HepG2 (cell line): Measurements from ENCODE around the gene PEPD. TPM values are rescaled to one million over a fixed set of nuclear protein-coding genes. Genes with fewer than 3 reads are reported as not detected.

Source experiments
- ATAC-seq: fragments of 200-7000 bp; cut with Tn5 transposase; 3 replicates; pipeline ENCODE4 v1.9.1; 2020; ENCODE audit warnings: mild to moderate bottlenecking, moderate library complexity
- BruUV-seq: library from RNA; stranded (reverse); fragments of 400-500 nt; replicated peaks from 2 replicates; lab custom pipeline; 2021; lab: Mats Ljungman, UMichigan
- CTCF ChIA-PET: fragments of 300-600 bp; formaldehyde crosslinking; extraction: SDS; loops from one replicate; lab custom pipeline; 2021; ENCODE audit warnings: low total read pairs, inconsistent platforms, low intra/inter-chr PET ratio; lab: Yijun Ruan, JAX
- POLR2A ChIA-PET: fragments of 350-600 bp; sonication (Branson Sonifier 250); formaldehyde crosslinking; loops from one replicate; lab custom pipeline; 2020; ENCODE audit warnings: antibody characterized with exemption, inconsistent platforms; lab: Yijun Ruan, JAX
- DNase-seq: peaks from one replicate; pipeline ENCODE4 v3.0.0-alpha.2; 2015; ENCODE audit warnings: low spot score
- FAIRE-seq: peaks from 3 replicates; lab custom pipeline; 2011; peaks lifted over from hg19 to GRCh38; lab: Jason Lieb, UNC
- H2AFZ ChIP-seq: one replicate; pipeline ENCODE4 v1.6.1; 2011; ENCODE audit warnings: low read length, inconsistent platforms
- H3K27ac ChIP-seq: fragments of 300-600 bp; 3 replicates; pipeline ENCODE4 v1.8.0; 2011; ENCODE audit warnings: mixed run types, mild to moderate bottlenecking, mixed read lengths, low read length, inconsistent platforms; ENCODE audit not compliant: insufficient read depth; ENCODE audit errors: extremely low read length
- H3K27me3 ChIP-seq, 2 experiments: fragments of 200-600 bp in 1 of 2; 2 replicates in 1 of 2; 3 replicates in 1 of 2; pipeline versions ENCODE4 v1.6.0 to v1.8.0; 2011; ENCODE audit warnings: low read length in 2 of 2, mild to moderate bottlenecking in 2 of 2, moderate library complexity in 2 of 2, inconsistent platforms in 1 of 2; ENCODE audit not compliant: insufficient read depth in 2 of 2, control insufficient read depth in 1 of 2
- H3K36me3 ChIP-seq, 2 experiments: fragments of 200-600 bp in 1 of 2; replicated peaks in 1 of 2; 2 replicates in 1 of 2; 3 replicates in 1 of 2; pipeline versions ENCODE4 v1.5.1 to v1.8.0; 2011; ENCODE audit warnings: low read length in 2 of 2, inconsistent platforms in 1 of 2; ENCODE audit not compliant: insufficient read depth in 2 of 2, control insufficient read depth in 1 of 2
- H3K4me1 ChIP-seq: 2 replicates; pipeline ENCODE4 v1.5.1; 2012; ENCODE audit warnings: low read length, inconsistent platforms; ENCODE audit not compliant: insufficient read depth
- H3K4me2 ChIP-seq: 2 replicates; pipeline ENCODE4 v1.6.0; 2011; ENCODE audit warnings: low read depth, low read length, inconsistent platforms
- H3K4me3 ChIP-seq, 3 experiments: fragments of 200-600 bp in 1 of 3; sonication (generic), shearing (Covaris generic) in 1 of 3; replicated peaks in 1 of 3; 2 replicates each; pipeline ENCODE4 v1.5.1; 2011 to 2016; ENCODE audit warnings: low read length in 3 of 3, inconsistent platforms in 2 of 3, low read depth in 2 of 3, mild to moderate bottlenecking in 2 of 3, control low read depth in 1 of 3, mixed read lengths in 1 of 3; ENCODE audit not compliant: insufficient read depth in 1 of 3
- H3K79me2 ChIP-seq: one replicate; pipeline ENCODE4 v1.6.1; 2011; ENCODE audit warnings: low read length, inconsistent platforms; ENCODE audit not compliant: insufficient read depth
- H3K9ac ChIP-seq: 2 replicates; pipeline ENCODE4 v1.6.0; 2011; ENCODE audit warnings: mild to moderate bottlenecking, low read depth, low read length, inconsistent platforms; ENCODE audit not compliant: insufficient read depth
- H3K9me3 ChIP-seq: 2 replicates; pipeline ENCODE4 v1.5.1; 2012; ENCODE audit warnings: mild to moderate bottlenecking, low read length
- H4K20me1 ChIP-seq: 2 replicates; pipeline ENCODE4 v1.6.0; 2011; ENCODE audit warnings: inconsistent platforms, mild to moderate bottlenecking, low read length, moderate library complexity; ENCODE audit not compliant: insufficient read depth
- NCOA2 ChIP-seq: sonication (generic); formaldehyde crosslinking; IDR thresholded peaks from 2 replicates; pipeline ENCODE4 v1.8.0; 2022; ENCODE audit warnings: inconsistent platforms
- SMYD3 ChIP-seq: sonication (generic); formaldehyde crosslinking; IDR thresholded peaks from 2 replicates; pipeline ENCODE4 v1.8.1; 2023; ENCODE audit warnings: mild to moderate bottlenecking, missing genetic modification reagents
- SYNCRIP ChIP-seq: fragments of 200-400 bp; formaldehyde crosslinking; IDR thresholded peaks from 2 replicates; pipeline ENCODE4 v1.6.1; 2018; ENCODE audit warnings: mild to moderate bottlenecking, low read depth, low read length; ENCODE audit not compliant: insufficient read depth
- ZFYVE20 ChIP-seq: sonication (generic); formaldehyde crosslinking; IDR thresholded peaks from 2 replicates; pipeline ENCODE4 v1.8.0; 2023; ENCODE audit warnings: low read depth, mild to moderate bottlenecking, moderate library complexity, missing genetic modification reagents, borderline replicate concordance
- ZNF343 ChIP-seq: sonication (generic); formaldehyde crosslinking; IDR thresholded peaks from 2 replicates; pipeline ENCODE4 v1.4.0; 2020; ENCODE audit warnings: mild to moderate bottlenecking, missing genetic modification reagents
- ZNF564 ChIP-seq: sonication (generic); formaldehyde crosslinking; IDR thresholded peaks from 2 replicates; pipeline ENCODE4 v1.8.1; 2023; ENCODE audit warnings: mild to moderate bottlenecking, missing genetic modification reagents
- ZNF878 ChIP-seq: sonication (generic); formaldehyde crosslinking; IDR thresholded peaks from 2 replicates; pipeline ENCODE4 v1.8.1; 2023; ENCODE audit warnings: mild to moderate bottlenecking, missing genetic modification reagents, moderate library complexity
- WGBS: methylation state at CpG from one replicate; pipeline ENCODE4 v1.1.6; 2017; ENCODE audit warnings: low lambda C conversion rate; 5-methylcytosine and 5-hydroxymethylcytosine counted together
- in situ Hi-C: cut with HindIII; loops from 2 replicates; pipeline ENCODE4 v1.10.0; 2017; ENCODE audit warnings: low pct_unique_long_range_greater_than_20kb; ENCODE audit not compliant: extremely low pct_ligation_motif_present
- intact Hi-C: fragments of 100-400 bp; cut with micrococcal nuclease; formaldehyde crosslinking; loops from one replicate; pipeline ENCODE4 v1.10.0; 2022; ENCODE audit not compliant: unreplicated experiment
- polyA plus RNA-seq, 8 experiments: library from polyadenylated mRNA; depleted of rRNA in 3 of 8; stranded (reverse) in 7 of 8; unstranded in 1 of 8; fragments of >200 nt; fragmentation: Illumina TruSeq in 4 of 8; extraction: Trizol in 4 of 8; gene quantifications; 2 replicates each; pipeline versions ENCODE4 v1.2.1 to v1.2.3, GENCODE V29; 2011 to 2016; ENCODE audit warnings: low read depth in 4 of 8, missing spikeins in 1 of 8, mixed read lengths in 1 of 8; ENCODE audit not compliant: insufficient read depth in 1 of 8
- total RNA-seq, 5 experiments: library from RNA; depleted of rRNA; stranded (reverse); fragments of >200 nt; fragmentation: Illumina TruSeq; extraction: Trizol; gene quantifications; 2 replicates each; pipeline ENCODE4 v1.2.3, GENCODE V29; 2016; ENCODE audit warnings: low read depth in 1 of 5
- TF ChIP-seq, protein P1 (sequence below): sonication (generic); formaldehyde crosslinking; IDR thresholded peaks from 2 replicates; pipeline ENCODE4 v1.5.0; 2020; ENCODE audit warnings: mild to moderate bottlenecking, missing genetic modification reagents, borderline replicate concordance
- TF ChIP-seq, protein P2 (sequence below): sonication (generic); formaldehyde crosslinking; IDR thresholded peaks from 2 replicates; pipeline ENCODE4 v1.4.0; 2020; ENCODE audit warnings: missing genetic modification reagents, mild to moderate bottlenecking, borderline replicate concordance
- TF ChIP-seq, protein P3 (sequence below): sonication (generic); formaldehyde crosslinking; IDR thresholded peaks from 2 replicates; pipeline ENCODE4 v1.5.1; 2020; ENCODE audit warnings: mild to moderate bottlenecking, missing genetic modification reagents, moderate library complexity

Gene PEPD
- total and polyA plus RNA-seq, 2 of the 13 experiments (the other 11 are each of a cell fraction or from before 2014, with no cell fraction given), result 60.7 to 75.1 TPM

DNA sequence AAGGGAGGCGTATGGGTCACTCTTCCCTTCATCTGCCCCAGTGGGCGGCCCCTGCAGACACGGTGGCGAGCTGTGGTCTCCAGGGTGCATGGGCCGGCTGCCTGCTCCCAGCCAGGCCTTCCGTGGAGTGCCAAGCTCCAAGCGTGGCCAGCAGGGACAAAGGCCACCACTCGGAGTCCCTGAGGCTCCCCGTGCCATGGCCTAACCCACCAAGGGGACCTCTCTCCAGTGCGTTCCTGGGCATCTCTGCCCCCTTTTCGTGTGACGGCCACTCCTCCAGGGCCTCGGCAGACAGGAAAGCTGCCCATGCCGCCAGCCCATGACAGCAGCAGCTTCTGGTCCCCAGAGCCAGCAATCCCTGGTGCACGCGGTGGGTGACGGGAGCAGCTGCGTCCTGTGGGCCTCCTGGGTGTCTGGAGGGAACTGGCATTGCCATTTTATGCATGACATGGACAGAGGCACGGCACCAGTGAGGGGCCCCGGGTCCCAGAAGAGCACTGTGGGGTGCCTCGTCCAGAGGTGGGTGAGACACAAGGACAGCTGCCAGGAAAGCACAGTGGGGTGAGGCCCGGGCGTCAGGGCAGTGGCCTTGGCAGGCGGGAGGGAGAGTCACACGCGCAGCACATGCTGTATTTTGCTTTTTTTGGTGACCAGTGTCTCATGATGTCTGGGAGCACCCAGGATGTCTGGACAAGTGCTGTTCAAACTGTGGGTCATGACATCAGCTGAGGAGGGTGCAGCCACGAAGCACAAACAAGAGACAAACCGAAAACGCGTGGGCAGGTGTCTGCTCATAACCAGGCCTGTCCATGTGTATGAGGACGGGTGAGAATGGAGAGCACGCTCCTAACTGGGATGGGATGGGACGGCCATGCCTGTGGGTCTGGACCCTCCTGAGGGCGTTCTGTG is 115.8 kb downstream of the PEPD start:
- Histone ChIP-seq H4K20me1 (no peaks in the 10 kb centered on the region), H3K4me1 (peaks cover 61% of the 10 kb centered on the region), H3K79me2 (no peaks in the 10 kb centered on the region), H2AFZ (no peak overlapping the region), H3K36me3 (0 out of 5 replicates have a peak, but pooled peaks cover 0 to 4% of the 10 kb centered on the region in 2 experiments), H3K4me2 (no peak overlapping the region), H3K27me3 (no peaks in the 10 kb centered on the region), H3K9ac (no peak overlapping the region), H3K9me3 (no peaks in the 10 kb centered on the region), H3K27ac (peak overlapping the region; percentile 17), H3K4me3 (no peak overlapping the region)
- ChIA-PET CTCF (interaction anchor here (0.7 to 2.4 kb wide), 6 partner anchors 72 to 170 kb away, joined by 3 to 20 read pairs (median 10); no protein-coding TSS in a partner anchor), POLR2A (interaction anchor here (1.1 to 2.4 kb wide), 6 partner anchors 8 to 171 kb away, joined by 3 to 11 read pairs (median 6); partner anchors contain the start of gene CEBPA)
- in situ Hi-C loops (no loop called here), intact Hi-C loops (no loop called here)
- DNase-seq, result no peak
- 96% methylated on average over 28 of the region's 34 CpGs for WGBS
- no peak for ATAC-seq
- no TSS peak for BruUV-seq
- FAIRE-seq, result no peak
- TF ChIP-seq NCOA2 (CRISPR knock-in tag) (no peak), SMYD3 (CRISPR knock-in tag) (no peak), ZFYVE20 (no peak), ZNF343 (CRISPR knock-in tag) (no peak), ZNF878 (CRISPR knock-in tag) (no peak), ZNF564 (CRISPR knock-in tag) (no peak), SYNCRIP (no peak)
- TF ChIP-seq, protein P1, sequence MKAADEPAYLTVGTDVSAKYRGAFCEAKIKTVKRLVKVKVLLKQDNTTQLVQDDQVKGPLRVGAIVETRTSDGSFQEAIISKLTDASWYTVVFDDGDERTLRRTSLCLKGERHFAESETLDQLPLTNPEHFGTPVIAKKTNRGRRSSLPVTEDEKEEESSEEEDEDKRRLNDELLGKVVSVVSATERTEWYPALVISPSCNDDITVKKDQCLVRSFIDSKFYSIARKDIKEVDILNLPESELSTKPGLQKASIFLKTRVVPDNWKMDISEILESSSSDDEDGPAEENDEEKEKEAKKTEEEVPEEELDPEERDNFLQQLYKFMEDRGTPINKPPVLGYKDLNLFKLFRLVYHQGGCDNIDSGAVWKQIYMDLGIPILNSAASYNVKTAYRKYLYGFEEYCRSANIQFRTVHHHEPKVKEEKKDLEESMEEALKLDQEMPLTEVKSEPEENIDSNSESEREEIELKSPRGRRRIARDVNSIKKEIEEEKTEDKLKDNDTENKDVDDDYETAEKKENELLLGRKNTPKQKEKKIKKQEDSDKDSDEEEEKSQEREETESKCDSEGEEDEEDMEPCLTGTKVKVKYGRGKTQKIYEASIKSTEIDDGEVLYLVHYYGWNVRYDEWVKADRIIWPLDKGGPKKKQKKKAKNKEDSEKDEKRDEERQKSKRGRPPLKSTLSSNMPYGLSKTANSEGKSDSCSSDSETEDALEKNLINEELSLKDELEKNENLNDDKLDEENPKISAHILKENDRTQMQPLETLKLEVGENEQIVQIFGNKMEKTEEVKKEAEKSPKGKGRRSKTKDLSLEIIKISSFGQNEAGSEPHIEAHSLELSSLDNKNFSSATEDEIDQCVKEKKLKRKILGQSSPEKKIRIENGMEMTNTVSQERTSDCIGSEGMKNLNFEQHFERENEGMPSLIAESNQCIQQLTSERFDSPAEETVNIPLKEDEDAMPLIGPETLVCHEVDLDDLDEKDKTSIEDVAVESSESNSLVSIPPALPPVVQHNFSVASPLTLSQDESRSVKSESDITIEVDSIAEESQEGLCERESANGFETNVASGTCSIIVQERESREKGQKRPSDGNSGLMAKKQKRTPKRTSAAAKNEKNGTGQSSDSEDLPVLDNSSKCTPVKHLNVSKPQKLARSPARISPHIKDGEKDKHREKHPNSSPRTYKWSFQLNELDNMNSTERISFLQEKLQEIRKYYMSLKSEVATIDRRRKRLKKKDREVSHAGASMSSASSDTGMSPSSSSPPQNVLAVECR, result 0 out of 2 replicates have a peak, but pooled peaks have one; percentile 6
- TF ChIP-seq, protein P2, sequence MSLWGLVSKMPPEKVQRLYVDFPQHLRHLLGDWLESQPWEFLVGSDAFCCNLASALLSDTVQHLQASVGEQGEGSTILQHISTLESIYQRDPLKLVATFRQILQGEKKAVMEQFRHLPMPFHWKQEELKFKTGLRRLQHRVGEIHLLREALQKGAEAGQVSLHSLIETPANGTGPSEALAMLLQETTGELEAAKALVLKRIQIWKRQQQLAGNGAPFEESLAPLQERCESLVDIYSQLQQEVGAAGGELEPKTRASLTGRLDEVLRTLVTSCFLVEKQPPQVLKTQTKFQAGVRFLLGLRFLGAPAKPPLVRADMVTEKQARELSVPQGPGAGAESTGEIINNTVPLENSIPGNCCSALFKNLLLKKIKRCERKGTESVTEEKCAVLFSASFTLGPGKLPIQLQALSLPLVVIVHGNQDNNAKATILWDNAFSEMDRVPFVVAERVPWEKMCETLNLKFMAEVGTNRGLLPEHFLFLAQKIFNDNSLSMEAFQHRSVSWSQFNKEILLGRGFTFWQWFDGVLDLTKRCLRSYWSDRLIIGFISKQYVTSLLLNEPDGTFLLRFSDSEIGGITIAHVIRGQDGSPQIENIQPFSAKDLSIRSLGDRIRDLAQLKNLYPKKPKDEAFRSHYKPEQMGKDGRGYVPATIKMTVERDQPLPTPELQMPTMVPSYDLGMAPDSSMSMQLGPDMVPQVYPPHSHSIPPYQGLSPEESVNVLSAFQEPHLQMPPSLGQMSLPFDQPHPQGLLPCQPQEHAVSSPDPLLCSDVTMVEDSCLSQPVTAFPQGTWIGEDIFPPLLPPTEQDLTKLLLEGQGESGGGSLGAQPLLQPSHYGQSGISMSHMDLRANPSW (CRISPR knock-in tag), result no peak
- TF ChIP-seq, protein P3, sequence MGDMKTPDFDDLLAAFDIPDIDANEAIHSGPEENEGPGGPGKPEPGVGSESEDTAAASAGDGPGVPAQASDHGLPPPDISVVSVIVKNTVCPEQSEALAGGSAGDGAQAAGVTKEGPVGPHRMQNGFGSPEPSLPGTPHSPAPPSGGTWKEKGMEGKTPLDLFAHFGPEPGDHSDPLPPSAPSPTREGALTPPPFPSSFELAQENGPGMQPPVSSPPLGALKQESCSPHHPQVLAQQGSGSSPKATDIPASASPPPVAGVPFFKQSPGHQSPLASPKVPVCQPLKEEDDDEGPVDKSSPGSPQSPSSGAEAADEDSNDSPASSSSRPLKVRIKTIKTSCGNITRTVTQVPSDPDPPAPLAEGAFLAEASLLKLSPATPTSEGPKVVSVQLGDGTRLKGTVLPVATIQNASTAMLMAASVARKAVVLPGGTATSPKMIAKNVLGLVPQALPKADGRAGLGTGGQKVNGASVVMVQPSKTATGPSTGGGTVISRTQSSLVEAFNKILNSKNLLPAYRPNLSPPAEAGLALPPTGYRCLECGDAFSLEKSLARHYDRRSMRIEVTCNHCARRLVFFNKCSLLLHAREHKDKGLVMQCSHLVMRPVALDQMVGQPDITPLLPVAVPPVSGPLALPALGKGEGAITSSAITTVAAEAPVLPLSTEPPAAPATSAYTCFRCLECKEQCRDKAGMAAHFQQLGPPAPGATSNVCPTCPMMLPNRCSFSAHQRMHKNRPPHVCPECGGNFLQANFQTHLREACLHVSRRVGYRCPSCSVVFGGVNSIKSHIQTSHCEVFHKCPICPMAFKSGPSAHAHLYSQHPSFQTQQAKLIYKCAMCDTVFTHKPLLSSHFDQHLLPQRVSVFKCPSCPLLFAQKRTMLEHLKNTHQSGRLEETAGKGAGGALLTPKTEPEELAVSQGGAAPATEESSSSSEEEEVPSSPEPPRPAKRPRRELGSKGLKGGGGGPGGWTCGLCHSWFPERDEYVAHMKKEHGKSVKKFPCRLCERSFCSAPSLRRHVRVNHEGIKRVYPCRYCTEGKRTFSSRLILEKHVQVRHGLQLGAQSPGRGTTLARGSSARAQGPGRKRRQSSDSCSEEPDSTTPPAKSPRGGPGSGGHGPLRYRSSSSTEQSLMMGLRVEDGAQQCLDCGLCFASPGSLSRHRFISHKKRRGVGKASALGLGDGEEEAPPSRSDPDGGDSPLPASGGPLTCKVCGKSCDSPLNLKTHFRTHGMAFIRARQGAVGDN, result peak; percentile 26
